BJ (cell line): ENCODE results near the gene SPEF1. TPM values are rescaled to one million over a fixed set of nuclear protein-coding genes. Genes with fewer than 3 reads are reported as not detected.

Source experiments
- CTCF ChIA-PET: fragments of 350-600 bp; formaldehyde crosslinking; extraction: SDS; loops from one replicate; lab custom pipeline; 2021; ENCODE audit warnings: antibody characterized with exemption, inconsistent platforms; lab: Yijun Ruan, JAX
- POLR2A ChIA-PET: fragments of 300-600 bp; sonication (Branson Sonifier 250); formaldehyde crosslinking; extraction: SDS; loops from one replicate; lab custom pipeline; 2021; ENCODE audit warnings: antibody characterized with exemption; lab: Charles Lee
- DNase-seq: peaks from one replicate; pipeline ENCODE4 v3.0.0-alpha.2; 2011; ENCODE audit warnings: low read depth
- H3K27me3 ChIP-seq: 2 replicates; pipeline ENCODE4 v1.6.0; 2011; ENCODE audit warnings: low read length; ENCODE audit not compliant: control insufficient read depth, insufficient read depth
- H3K36me3 ChIP-seq: 2 replicates; pipeline ENCODE4 v1.5.1; 2011; ENCODE audit warnings: low read length; ENCODE audit not compliant: control insufficient read depth, insufficient read depth
- H3K4me3 ChIP-seq: 2 replicates; pipeline ENCODE4 v1.5.1; 2011; ENCODE audit warnings: low read depth, mild to moderate bottlenecking, control low read depth, low read length
- polyA plus RNA-seq: library from polyadenylated mRNA; depleted of rRNA; stranded (reverse); fragments of >200 nt; gene quantifications from 2 replicates; pipeline ENCODE4 v1.2.3, GENCODE V29; 2011
- TF ChIP-seq, protein P1 (sequence below): IDR thresholded peaks from 2 replicates; pipeline ENCODE4 v1.5.1; 2011; ENCODE audit warnings: low read depth, mild to moderate bottlenecking, control low read depth, inconsistent platforms, low read length, moderate library complexity; ENCODE audit not compliant: insufficient read depth

The SPEF1 gene
- polyA plus RNA-seq, 1 experiment: 0.17 TPM

DNA sequence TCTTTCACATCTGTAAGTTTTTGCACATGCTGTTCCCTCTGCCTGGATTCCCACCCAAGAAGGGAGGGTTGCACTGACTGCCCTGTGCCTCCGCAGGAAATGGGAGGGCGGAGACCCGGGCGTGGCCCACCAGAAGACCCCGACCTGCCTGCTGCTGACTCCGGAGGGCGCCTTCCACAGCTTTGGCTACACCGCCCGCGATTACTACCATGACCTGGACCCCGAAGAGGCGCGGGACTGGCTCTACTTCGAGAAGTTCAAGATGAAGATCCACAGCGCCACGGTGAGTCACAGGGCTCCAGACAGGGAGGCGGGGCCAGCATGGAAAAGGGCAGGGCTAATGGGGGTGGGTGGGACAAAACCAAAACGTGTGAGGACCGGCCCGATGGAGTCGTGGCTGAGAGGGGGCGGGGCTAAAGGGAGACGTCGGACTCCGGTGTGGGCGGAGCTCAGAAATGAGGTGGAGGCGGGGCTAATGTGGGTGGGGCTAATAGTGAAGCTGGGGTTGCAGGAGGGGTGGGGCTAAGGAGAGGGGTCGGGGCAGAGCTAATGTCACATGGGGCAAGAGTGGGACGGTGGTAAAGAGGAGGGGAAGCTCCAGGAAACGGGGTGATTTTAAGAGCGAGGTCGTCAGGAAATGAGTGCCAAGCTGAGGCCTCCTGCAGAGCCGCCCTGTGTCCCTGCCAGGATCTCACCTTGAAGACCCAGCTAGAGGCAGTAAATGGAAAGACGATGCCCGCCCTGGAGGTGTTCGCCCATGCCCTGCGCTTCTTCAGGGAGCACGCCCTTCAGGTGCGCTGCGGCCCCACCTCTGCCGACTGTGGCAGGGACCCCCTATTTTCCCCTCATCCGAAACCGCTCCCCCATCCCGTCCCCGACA lies 36.2 kb downstream of the SPEF1 start:
- Histone ChIP-seq H3K36me3 (no peaks in the 10 kb centered on the region), H3K4me3 (no peak overlapping the region), H3K27me3 (0 out of 2 replicates have a peak, but pooled peaks cover 4% of the 10 kb centered on the region)
- ChIA-PET POLR2A (no interaction called here), CTCF (interaction anchor here (0.6 to 2.9 kb wide), 5 partner anchors 9 to 68 kb away, joined by 3 to 11 read pairs (median 3); no protein-coding TSS in a partner anchor)
- DNase-seq: no peak
- TF ChIP-seq, protein P1, sequence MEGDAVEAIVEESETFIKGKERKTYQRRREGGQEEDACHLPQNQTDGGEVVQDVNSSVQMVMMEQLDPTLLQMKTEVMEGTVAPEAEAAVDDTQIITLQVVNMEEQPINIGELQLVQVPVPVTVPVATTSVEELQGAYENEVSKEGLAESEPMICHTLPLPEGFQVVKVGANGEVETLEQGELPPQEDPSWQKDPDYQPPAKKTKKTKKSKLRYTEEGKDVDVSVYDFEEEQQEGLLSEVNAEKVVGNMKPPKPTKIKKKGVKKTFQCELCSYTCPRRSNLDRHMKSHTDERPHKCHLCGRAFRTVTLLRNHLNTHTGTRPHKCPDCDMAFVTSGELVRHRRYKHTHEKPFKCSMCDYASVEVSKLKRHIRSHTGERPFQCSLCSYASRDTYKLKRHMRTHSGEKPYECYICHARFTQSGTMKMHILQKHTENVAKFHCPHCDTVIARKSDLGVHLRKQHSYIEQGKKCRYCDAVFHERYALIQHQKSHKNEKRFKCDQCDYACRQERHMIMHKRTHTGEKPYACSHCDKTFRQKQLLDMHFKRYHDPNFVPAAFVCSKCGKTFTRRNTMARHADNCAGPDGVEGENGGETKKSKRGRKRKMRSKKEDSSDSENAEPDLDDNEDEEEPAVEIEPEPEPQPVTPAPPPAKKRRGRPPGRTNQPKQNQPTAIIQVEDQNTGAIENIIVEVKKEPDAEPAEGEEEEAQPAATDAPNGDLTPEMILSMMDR: no peak

DNA sequence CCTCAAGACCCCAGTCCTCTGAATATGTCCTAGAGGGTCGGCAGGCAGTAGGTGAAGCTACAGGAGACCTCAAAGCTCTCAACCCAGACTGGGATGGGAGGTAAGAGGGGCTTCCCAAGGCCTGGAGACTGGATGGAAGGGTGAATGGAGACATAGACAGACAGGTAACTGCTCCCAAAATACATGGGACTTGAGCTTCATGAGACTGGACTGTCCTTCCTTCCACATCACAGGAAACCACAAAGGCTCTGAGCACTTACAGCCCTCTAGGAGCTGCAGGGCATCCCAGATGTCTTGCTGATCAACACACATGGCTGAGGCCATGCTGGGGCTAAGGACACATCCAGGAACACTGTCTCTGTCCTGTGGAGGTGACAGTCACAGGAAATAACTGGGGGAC lies 37.2 kb downstream of the SPEF1 start:
- H3K36me3 ChIP-seq: no peaks in the 10 kb centered on the region
- peaks cover 6% of the 10 kb centered on the region; the same call in 1 of the 2 replicates for H3K27me3 ChIP-seq
- CTCF ChIA-PET: interaction anchor here (0.7 to 2.9 kb wide), 4 partner anchors 10 to 76 kb away, joined by 3 to 11 read pairs (median 3); partner anchors contain the start of gene AP5S1
- no peak overlapping the region for H3K4me3 ChIP-seq
- no peak for DNase-seq
- POLR2A ChIA-PET: no interaction called here
- TF ChIP-seq, protein P1: no peak

DNA sequence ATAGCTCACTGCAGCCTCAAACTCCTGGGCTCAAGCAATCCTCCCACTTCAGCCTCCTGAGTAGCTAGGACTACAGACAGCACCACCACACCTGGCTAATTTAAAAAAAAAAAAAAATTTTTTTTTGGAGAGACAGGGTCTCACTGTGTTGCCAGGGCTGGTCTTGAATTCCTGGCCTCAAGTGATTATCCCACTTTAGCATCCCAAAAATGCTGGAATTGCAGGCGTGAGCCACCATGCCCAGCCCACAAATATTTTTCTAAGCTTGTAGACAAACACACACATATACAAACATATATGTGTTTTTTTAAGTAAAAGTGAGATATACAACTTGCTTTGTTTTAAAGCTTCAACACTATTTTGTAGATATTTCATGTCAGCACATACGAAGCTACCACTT lies 38.0 kb downstream of the SPEF1 start:
- H3K27me3 ChIP-seq: peaks cover 8% of the 10 kb centered on the region; the same call in 1 of the 2 replicates
- ChIA-PET POLR2A (interaction anchor here (0.6 kb wide), 1 partner anchor 66 kb away, joined by 4 read pairs; no protein-coding TSS in a partner anchor), CTCF (interaction anchor here (0.7 to 2.9 kb wide), 3 partner anchors 10 to 77 kb away, joined by 3 to 11 read pairs (median 3); partner anchors contain the start of gene AP5S1)
- no peak overlapping the region for H3K4me3 ChIP-seq
- TF ChIP-seq, protein P1: no peak
- no peaks in the 10 kb centered on the region for H3K36me3 ChIP-seq
- DNase-seq: no peak

DNA sequence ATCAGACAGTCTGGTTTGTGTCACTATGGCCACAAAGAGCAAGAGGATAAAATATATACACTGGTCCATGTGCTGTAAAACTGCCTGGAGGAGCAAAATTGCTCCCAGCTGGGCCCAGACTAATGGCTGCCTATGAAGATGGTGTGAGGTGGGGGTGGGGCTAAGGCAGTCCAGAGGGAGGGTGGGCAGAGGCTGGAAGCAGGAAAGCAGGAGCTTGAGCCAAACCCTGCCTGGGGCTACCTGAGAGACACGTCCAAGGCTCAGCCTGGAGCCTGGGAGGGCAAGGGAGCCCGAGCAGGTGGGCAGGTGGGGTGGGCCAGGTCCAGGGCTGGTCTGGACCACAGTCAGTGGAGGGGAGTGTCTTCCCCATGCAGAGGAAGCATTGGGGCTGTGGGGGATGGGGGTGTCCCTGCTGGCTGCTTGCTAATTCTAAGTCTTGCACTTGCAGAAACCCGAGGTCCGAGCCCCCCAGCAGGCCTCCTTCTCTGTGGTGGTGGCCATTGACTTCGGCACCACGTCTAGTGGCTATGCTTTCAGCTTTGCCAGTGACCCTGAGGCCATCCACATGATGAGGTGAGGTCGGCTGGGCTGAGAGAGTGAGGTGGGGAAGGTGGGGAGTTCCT lies 39.3 kb downstream of the SPEF1 start:
- ChIA-PET CTCF (interaction anchor here (0.6 to 3.0 kb wide), 3 partner anchors 11 to 80 kb away, joined by 3 to 12 read pairs (median 3); no protein-coding TSS in a partner anchor), POLR2A (no interaction called here)
- TF ChIP-seq, protein P1: no peak

More for the DNA sequence above, 39.3 kb downstream of the SPEF1 start:
- no peak for DNase-seq
- Histone ChIP-seq H3K27me3 (peaks cover 8% of the 10 kb centered on the region; the same call in 1 of the 2 replicates), H3K4me3 (no peak overlapping the region), H3K36me3 (no peaks in the 10 kb centered on the region)
